ENCODE measurements around the gene CCDC78. TPM values are rescaled to one million over a fixed set of nuclear protein-coding genes. Genes with fewer than 3 reads are reported as not detected.

Gene CCDC78
- polyA plus RNA-seq, 1 donor (not counting 4 experiments of a cell fraction or from before 2014, with no cell fraction given), result 2.5 TPM

- H3K27me3 ChIP-seq (ENCODE audit: control insufficient read depth, extremely low read depth, insufficient read depth, low read length), result no peaks in the 10 kb centered on the region
- dilution Hi-C loops (cut with MboI; ENCODE audit: extremely low pct_ligation_motif_present, low sequenced_read_pairs), result no loop called here
- peaks cover 2% of the 10 kb centered on the region for H3K9me1 ChIP-seq (ENCODE audit: control insufficient read depth, extremely low read depth, insufficient read depth, low read length)
- H3K9ac ChIP-seq (ENCODE audit: control insufficient read depth, extremely low read depth, insufficient read depth, low read length), result no peak overlapping the region
- no peak for DNase-seq (ENCODE audit: low read depth, low spot score)
- H3K4me3 ChIP-seq (ENCODE audit: control insufficient read depth in 2 of 3, extremely low read depth in 1 of 3, insufficient read depth in 2 of 3, low read depth in 1 of 3, low read length in 3 of 3), result no peak overlapping the region
- H3K79me2 ChIP-seq (ENCODE audit: control insufficient read depth, insufficient read depth, low read length), result peaks cover 8% of the 10 kb centered on the region
- no peak for FAIRE-seq
- peaks cover 27% of the 10 kb centered on the region for H3K4me1 ChIP-seq (ENCODE audit: control insufficient read depth, extremely low read depth, insufficient read depth, low read length)
- peaks cover 7% of the 10 kb centered on the region for H4K20me1 ChIP-seq (ENCODE audit: control insufficient read depth, extremely low read depth, insufficient read depth, low read length)
- H3K9me3 ChIP-seq (ENCODE audit: control insufficient read depth, low read depth, low read length), result no peaks in the 10 kb centered on the region
- no peak overlapping the region for H3K4me2 ChIP-seq (ENCODE audit: control insufficient read depth, extremely low read depth, insufficient read depth, low read depth, low read length)
- no peak overlapping the region for H2AFZ ChIP-seq (ENCODE audit: control insufficient read depth, low read length)
- peaks cover 0 to under 1% of the 10 kb centered on the region in 2 experiments for H3K36me3 ChIP-seq (ENCODE audit: control insufficient read depth in 2 of 2, extremely low read depth in 1 of 2, insufficient read depth in 2 of 2, low read length in 2 of 2)
- no peak for TF ChIP-seq CTCF (optimal IDR thresholded peaks at IDR 0.05 in 1 of 3, IDR thresholded peaks at IDR 0.05 in 1 of 3, conservative IDR thresholded peaks at IDR 0.05 in 1 of 3; ENCODE audit: extremely low read depth in 1 of 3, insufficient read depth in 2 of 3, low read length in 3 of 3)
- TF ChIP-seq EZH2 (IDR thresholded peaks at IDR 0.05; ENCODE audit: low read length), result no peak
- H3K27ac ChIP-seq (ENCODE audit: control insufficient read depth, insufficient read depth, low read length), result no peak overlapping the region
Observed at GRCh38 chr16:717450-718245, 8.6 kb downstream of the CCDC78 start.

GRCh38 chr16:716768-717325 is 9.4 kb downstream of the CCDC78 start:
- dilution Hi-C loops (cut with MboI; ENCODE audit: extremely low pct_ligation_motif_present, low sequenced_read_pairs), result no loop called here
- Histone ChIP-seq H4K20me1 (ENCODE audit: control insufficient read depth, extremely low read depth, insufficient read depth, low read length) (peaks cover 8% of the 10 kb centered on the region), H3K4me3 (ENCODE audit: control insufficient read depth in 2 of 3, extremely low read depth in 1 of 3, insufficient read depth in 2 of 3, low read depth in 1 of 3, low read length in 3 of 3) (no peak overlapping the region), H3K27me3 (ENCODE audit: control insufficient read depth, extremely low read depth, insufficient read depth, low read length) (no peaks in the 10 kb centered on the region), H3K36me3 (ENCODE audit: control insufficient read depth in 2 of 2, extremely low read depth in 1 of 2, insufficient read depth in 2 of 2, low read length in 2 of 2) (no peaks in the 10 kb centered on the region), H3K9me3 (ENCODE audit: control insufficient read depth, low read depth, low read length) (no peaks in the 10 kb centered on the region), H3K79me2 (ENCODE audit: control insufficient read depth, insufficient read depth, low read length) (peaks cover 8% of the 10 kb centered on the region), H3K9me1 (ENCODE audit: control insufficient read depth, extremely low read depth, insufficient read depth, low read length) (no peaks in the 10 kb centered on the region), H3K4me2 (ENCODE audit: control insufficient read depth, extremely low read depth, insufficient read depth, low read depth, low read length) (no peak overlapping the region), H2AFZ (ENCODE audit: control insufficient read depth, low read length) (no peak overlapping the region), H3K4me1 (ENCODE audit: control insufficient read depth, extremely low read depth, insufficient read depth, low read length) (peaks cover 27% of the 10 kb centered on the region), H3K27ac (ENCODE audit: control insufficient read depth, insufficient read depth, low read length) (no peak overlapping the region), H3K9ac (ENCODE audit: control insufficient read depth, extremely low read depth, insufficient read depth, low read length) (no peak overlapping the region)
- TF ChIP-seq EZH2 (IDR thresholded peaks at IDR 0.05; ENCODE audit: low read length) (no peak), CTCF (optimal IDR thresholded peaks at IDR 0.05 in 1 of 3, IDR thresholded peaks at IDR 0.05 in 1 of 3, conservative IDR thresholded peaks at IDR 0.05 in 1 of 3; ENCODE audit: extremely low read depth in 1 of 3, insufficient read depth in 2 of 3, low read length in 3 of 3) (no peak)
- no peak for FAIRE-seq
- no peak for DNase-seq (ENCODE audit: low read depth, low spot score)
